ENCODE results near the gene PCDH17. TPM values are rescaled to one million over a fixed set of nuclear protein-coding genes. Genes with fewer than 3 reads are reported as not detected.

Gene PCDH17
- polyA plus RNA-seq, 3 donors = not detected

DNA sequence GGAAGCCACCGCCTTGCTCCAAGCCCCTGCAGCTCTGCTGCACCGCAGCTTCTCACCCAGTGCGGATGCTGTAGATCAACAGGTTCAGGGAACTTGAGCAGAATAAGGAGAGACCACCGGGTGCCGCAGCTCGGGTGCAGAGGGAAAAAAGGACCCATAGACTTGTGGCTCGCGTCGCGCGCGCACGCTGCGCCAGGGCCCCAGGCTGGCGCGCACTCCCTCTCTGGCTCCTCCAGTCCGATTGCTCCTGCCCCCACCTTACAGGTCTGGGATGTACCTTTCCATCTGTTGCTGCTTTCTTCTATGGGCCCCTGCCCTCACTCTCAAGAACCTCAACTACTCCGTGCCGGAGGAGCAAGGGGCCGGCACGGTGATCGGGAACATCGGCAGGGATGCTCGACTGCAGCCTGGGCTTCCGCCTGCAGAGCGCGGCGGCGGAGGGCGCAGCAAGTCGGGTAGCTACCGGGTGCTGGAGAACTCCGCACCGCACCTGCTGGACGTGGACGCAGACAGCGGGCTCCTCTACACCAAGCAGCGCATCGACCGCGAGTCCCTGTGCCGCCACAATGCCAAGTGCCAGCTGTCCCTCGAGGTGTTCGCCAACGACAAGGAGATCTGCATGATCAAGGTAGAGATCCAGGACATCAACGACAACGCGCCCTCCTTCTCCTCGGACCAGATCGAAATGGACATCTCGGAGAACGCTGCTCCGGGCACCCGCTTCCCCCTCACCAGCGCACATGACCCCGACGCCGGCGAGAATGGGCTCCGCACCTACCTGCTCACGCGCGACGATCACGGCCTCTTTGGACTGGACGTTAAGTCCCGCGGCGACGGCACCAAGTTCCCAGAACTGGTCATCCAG is 964 bp downstream of the PCDH17 start:
- Histone ChIP-seq H3K27ac (ENCODE audit: low read depth in 1 of 2, low read length in 2 of 2) (no peak overlapping the region), H3K9me3 (replicated peaks in 1 of 2; ENCODE audit: control insufficient read depth in 1 of 2, insufficient read depth in 1 of 2, low read length in 2 of 2) (peaks cover 16 to 53% of the 10 kb centered on the region in 2 donors), H3K4me1 (ENCODE audit: control insufficient read depth in 1 of 2, insufficient read depth in 2 of 2, low read length in 2 of 2) (peaks cover 9 to 21% of the 10 kb centered on the region in 2 donors), H3K4me3 (replicated peaks in 1 of 3; ENCODE audit: low read depth in 2 of 3, low read length in 3 of 3) (peak overlapping the region in 1 of 3 experiments; percentile 64), H3K4me2 (replicated peaks; ENCODE audit: extremely low read depth, low read length, poor library complexity, severe bottlenecking) (peak overlapping the region; percentile 65), H3K36me3 (replicated peaks in 1 of 2; ENCODE audit: control insufficient read depth in 1 of 2, insufficient read depth in 2 of 2, low read length in 2 of 2) (no peaks in the 10 kb centered on the region), H3K9ac (ENCODE audit: insufficient read depth, low read length, poor library complexity, severe bottlenecking) (no peak overlapping the region), H3K79me2 (ENCODE audit: insufficient read depth, low read length) (no peaks in the 10 kb centered on the region), H4K20me1 (ENCODE audit: insufficient read depth, low read length) (no peaks in the 10 kb centered on the region), H3K27me3 (ENCODE audit: control insufficient read depth in 2 of 2, insufficient read depth in 2 of 2, low read length in 2 of 2) (peaks cover 82 to 90% of the 10 kb centered on the region in 2 donors), H2AFZ (ENCODE audit: insufficient read depth, low read depth, low read length, poor library complexity, severe bottlenecking) (peak overlapping the region; percentile 24)
- peaks cover 10 to 17% of the 10 kb centered on the region in 2 donors for H3K36me3 Mint-ChIP-seq
- no peak for DNase-seq
- peaks cover 8 to 50% (median 36%) of the 10 kb centered on the region in 7 donors for H3K9me3 Mint-ChIP-seq
- H3K27ac Mint-ChIP-seq = no peak overlapping the region
- TF ChIP-seq, protein P1, sequence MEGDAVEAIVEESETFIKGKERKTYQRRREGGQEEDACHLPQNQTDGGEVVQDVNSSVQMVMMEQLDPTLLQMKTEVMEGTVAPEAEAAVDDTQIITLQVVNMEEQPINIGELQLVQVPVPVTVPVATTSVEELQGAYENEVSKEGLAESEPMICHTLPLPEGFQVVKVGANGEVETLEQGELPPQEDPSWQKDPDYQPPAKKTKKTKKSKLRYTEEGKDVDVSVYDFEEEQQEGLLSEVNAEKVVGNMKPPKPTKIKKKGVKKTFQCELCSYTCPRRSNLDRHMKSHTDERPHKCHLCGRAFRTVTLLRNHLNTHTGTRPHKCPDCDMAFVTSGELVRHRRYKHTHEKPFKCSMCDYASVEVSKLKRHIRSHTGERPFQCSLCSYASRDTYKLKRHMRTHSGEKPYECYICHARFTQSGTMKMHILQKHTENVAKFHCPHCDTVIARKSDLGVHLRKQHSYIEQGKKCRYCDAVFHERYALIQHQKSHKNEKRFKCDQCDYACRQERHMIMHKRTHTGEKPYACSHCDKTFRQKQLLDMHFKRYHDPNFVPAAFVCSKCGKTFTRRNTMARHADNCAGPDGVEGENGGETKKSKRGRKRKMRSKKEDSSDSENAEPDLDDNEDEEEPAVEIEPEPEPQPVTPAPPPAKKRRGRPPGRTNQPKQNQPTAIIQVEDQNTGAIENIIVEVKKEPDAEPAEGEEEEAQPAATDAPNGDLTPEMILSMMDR (IDR thresholded peaks at IDR 0.05) = no peak
- peaks cover 72 to 78% (median 77%) of the 10 kb centered on the region in 3 donors for H3K27me3 Mint-ChIP-seq (ENCODE audit: low read depth in 3 of 3)
- peak overlapping the region; percentile 68 to 91 for H3K4me3 Mint-ChIP-seq
- intact Hi-C loops (cut with micrococcal nuclease) = no loop called here
- H3K4me1 Mint-ChIP-seq = peaks cover 30% of the 10 kb centered on the region
- 4% methylated on average over 70 of the region's 70 CpGs for WGBS (ENCODE audit: insufficient coverage)

DNA sequence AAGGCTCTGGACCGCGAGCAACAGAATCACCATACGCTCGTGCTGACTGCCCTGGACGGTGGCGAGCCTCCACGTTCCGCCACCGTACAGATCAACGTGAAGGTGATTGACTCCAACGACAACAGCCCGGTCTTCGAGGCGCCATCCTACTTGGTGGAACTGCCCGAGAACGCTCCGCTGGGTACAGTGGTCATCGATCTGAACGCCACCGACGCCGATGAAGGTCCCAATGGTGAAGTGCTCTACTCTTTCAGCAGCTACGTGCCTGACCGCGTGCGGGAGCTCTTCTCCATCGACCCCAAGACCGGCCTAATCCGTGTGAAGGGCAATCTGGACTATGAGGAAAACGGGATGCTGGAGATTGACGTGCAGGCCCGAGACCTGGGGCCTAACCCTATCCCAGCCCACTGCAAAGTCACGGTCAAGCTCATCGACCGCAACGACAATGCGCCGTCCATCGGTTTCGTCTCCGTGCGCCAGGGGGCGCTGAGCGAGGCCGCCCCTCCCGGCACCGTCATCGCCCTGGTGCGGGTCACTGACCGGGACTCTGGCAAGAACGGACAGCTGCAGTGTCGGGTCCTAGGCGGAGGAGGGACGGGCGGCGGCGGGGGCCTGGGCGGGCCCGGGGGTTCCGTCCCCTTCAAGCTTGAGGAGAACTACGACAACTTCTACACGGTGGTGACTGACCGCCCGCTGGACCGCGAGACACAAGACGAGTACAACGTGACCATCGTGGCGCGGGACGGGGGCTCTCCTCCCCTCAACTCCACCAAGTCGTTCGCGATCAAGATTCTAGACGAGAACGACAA is 1.8 kb downstream of the PCDH17 start:
- WGBS (ENCODE audit: insufficient coverage) = 7% methylated on average over 76 of the region's 77 CpGs
- peaks cover 8 to 50% (median 36%) of the 10 kb centered on the region in 7 donors for H3K9me3 Mint-ChIP-seq
- no peak overlapping the region for H3K27ac Mint-ChIP-seq
- no peak for DNase-seq
- peak overlapping the region in 1 of 2 donors; percentile 91 for H3K4me3 Mint-ChIP-seq
- intact Hi-C loops (cut with micrococcal nuclease) = no loop called here
- Histone ChIP-seq H3K4me1 (ENCODE audit: control insufficient read depth in 1 of 2, insufficient read depth in 2 of 2, low read length in 2 of 2) (peaks cover 9 to 21% of the 10 kb centered on the region in 2 donors), H2AFZ (ENCODE audit: insufficient read depth, low read depth, low read length, poor library complexity, severe bottlenecking) (peak overlapping the region; percentile 32), H3K79me2 (ENCODE audit: insufficient read depth, low read length) (no peaks in the 10 kb centered on the region), H3K9me3 (replicated peaks in 1 of 2; ENCODE audit: control insufficient read depth in 1 of 2, insufficient read depth in 1 of 2, low read length in 2 of 2) (peaks cover 16 to 53% of the 10 kb centered on the region in 2 donors), H3K4me2 (replicated peaks; ENCODE audit: extremely low read depth, low read length, poor library complexity, severe bottlenecking) (peak overlapping the region; percentile 32), H3K36me3 (replicated peaks in 1 of 2; ENCODE audit: control insufficient read depth in 1 of 2, insufficient read depth in 2 of 2, low read length in 2 of 2) (no peaks in the 10 kb centered on the region), H3K27ac (ENCODE audit: low read depth in 1 of 2, low read length in 2 of 2) (no peak overlapping the region), H3K9ac (ENCODE audit: insufficient read depth, low read length, poor library complexity, severe bottlenecking) (no peak overlapping the region), H3K27me3 (ENCODE audit: control insufficient read depth in 2 of 2, insufficient read depth in 2 of 2, low read length in 2 of 2) (peaks cover 74 to 85% of the 10 kb centered on the region in 2 donors), H4K20me1 (ENCODE audit: insufficient read depth, low read length) (no peaks in the 10 kb centered on the region), H3K4me3 (replicated peaks in 1 of 3; ENCODE audit: low read depth in 2 of 3, low read length in 3 of 3) (peak overlapping the region in 1 of 3 experiments; percentile 38)
- H3K36me3 Mint-ChIP-seq = peaks cover 10 to 17% of the 10 kb centered on the region in 2 donors
- peaks cover 69 to 74% (median 71%) of the 10 kb centered on the region in 3 donors for H3K27me3 Mint-ChIP-seq (ENCODE audit: low read depth in 3 of 3)
- peaks cover 30% of the 10 kb centered on the region for H3K4me1 Mint-ChIP-seq
- TF ChIP-seq, protein P1 (IDR thresholded peaks at IDR 0.05) = no peak
